K562 (cell line): ENCODE results near the gene UCN. TPM values are rescaled to one million over a fixed set of nuclear protein-coding genes. Genes with fewer than 3 reads are reported as not detected.
A peak's percentile ranks its signal among the peaks of the same experiment; 100 is the strongest.

Source experiments
- ATAC-seq: fragments of 200-7000 bp; cut with Tn5 transposase; 3 replicates; pipeline ENCODE4 v1.9.1; 2020; ENCODE audit warnings: moderate library complexity
- BruUV-seq: library from RNA; stranded (reverse); fragments of 400-500 nt; replicated peaks from 2 replicates; lab custom pipeline; 2021; lab: Mats Ljungman, UMichigan
- CTCF ChIA-PET: fragments of 300-600 bp; formaldehyde crosslinking; extraction: SDS; loops from one replicate; lab custom pipeline; 2021; ENCODE audit warnings: low intra/inter-chr PET ratio; lab: Yijun Ruan, JAX
- POLR2A ChIA-PET: fragments of 300-600, 350-650 bp; sonication (Branson Sonifier 250); formaldehyde crosslinking; extraction: SDS; loops from one replicate; lab custom pipeline; 2021; ENCODE audit warnings: antibody characterized with exemption, inconsistent platforms; lab: Yijun Ruan, JAX
- DNase-seq, 4 experiments: peaks; one replicate each; pipeline versions ENCODE4 v3.0.0 to v3.0.0-alpha.2; 2011 to 2018; ENCODE audit warnings: low spot score in 3 of 4, mixed read lengths in 3 of 4; ENCODE audit errors: extremely low read depth in 1 of 4
- FAIRE-seq: peaks from 2 replicates; lab custom pipeline; 2011; peaks lifted over from hg19 to GRCh38; lab: Jason Lieb, UNC
- H2AFZ ChIP-seq: 2 replicates; pipeline ENCODE4 v1.6.0; 2011; ENCODE audit warnings: low read depth, low read length, control low read depth, inconsistent platforms
- H3K27ac ChIP-seq: fragments of 200-600 bp; 3 replicates; pipeline ENCODE4 v1.8.0; 2011; ENCODE audit warnings: low read depth, mild to moderate bottlenecking, control low read depth, inconsistent platforms, low read length, moderate library complexity, mixed read lengths; ENCODE audit errors: extremely low read depth
- H3K27me3 ChIP-seq, 2 experiments: fragments of 300-600 bp in 1 of 2; 2 replicates in 1 of 2; 3 replicates in 1 of 2; pipeline versions ENCODE4 v1.6.0 to v1.8.0; 2011; ENCODE audit warnings: inconsistent platforms in 2 of 2, low read length in 2 of 2, mild to moderate bottlenecking in 1 of 2, mixed read lengths in 1 of 2, moderate library complexity in 1 of 2; ENCODE audit not compliant: control insufficient read depth in 2 of 2, insufficient read depth in 2 of 2
- H3K36me3 ChIP-seq: fragments of 300-600 bp; 3 replicates; pipeline ENCODE4 v1.8.0; 2011; ENCODE audit warnings: mild to moderate bottlenecking, low read length, inconsistent platforms; ENCODE audit not compliant: control insufficient read depth, insufficient read depth
- H3K4me1 ChIP-seq, 2 experiments: fragments of 200-600 bp in 1 of 2; replicated peaks in 1 of 2; 2 replicates in 1 of 2; 3 replicates in 1 of 2; pipeline versions ENCODE4 v1.5.1 to v1.8.0; 2011; ENCODE audit warnings: inconsistent platforms in 2 of 2, low read length in 2 of 2, mild to moderate bottlenecking in 1 of 2, mixed read lengths in 1 of 2, moderate library complexity in 1 of 2; ENCODE audit not compliant: control insufficient read depth in 2 of 2, insufficient read depth in 2 of 2
- H3K4me2 ChIP-seq: 2 replicates; pipeline ENCODE4 v1.6.1; 2011; ENCODE audit warnings: low read length, control low read depth, inconsistent platforms, mixed read lengths; ENCODE audit not compliant: insufficient read depth
- H3K4me3 ChIP-seq: fragments of 200-600 bp; sonication (generic), shearing (Covaris generic); 2 replicates; pipeline ENCODE4 v1.5.1; 2016; ENCODE audit warnings: control low read depth, inconsistent platforms
- H3K79me2 ChIP-seq: fragments of 200-600 bp; 3 replicates; pipeline ENCODE4 v1.8.0; 2011; ENCODE audit warnings: low read length, inconsistent platforms; ENCODE audit not compliant: control insufficient read depth, insufficient read depth
- H3K9ac ChIP-seq, 2 experiments: 2 replicates each; pipeline versions ENCODE4 v1.6.0 to v1.6.1; 2011; ENCODE audit warnings: low read depth in 2 of 2, low read length in 2 of 2, control low read depth in 1 of 2, inconsistent platforms in 1 of 2, mild to moderate bottlenecking in 1 of 2, mixed read lengths in 1 of 2; ENCODE audit not compliant: insufficient read depth in 1 of 2
- H3K9me1 ChIP-seq: one replicate; pipeline ENCODE4 v1.6.0; 2011; ENCODE audit warnings: inconsistent platforms, mild to moderate bottlenecking, low read length, moderate library complexity; ENCODE audit not compliant: control insufficient read depth, insufficient read depth
- H3K9me3 ChIP-seq: replicated peaks from 2 replicates; pipeline ENCODE4 v1.5.1; 2011; ENCODE audit warnings: low read depth, low read length, inconsistent platforms; ENCODE audit not compliant: control insufficient read depth, insufficient read depth
- H4K20me1 ChIP-seq: replicated peaks from 2 replicates; pipeline ENCODE4 v1.6.1; 2011; ENCODE audit warnings: low read length, inconsistent platforms, mixed read lengths; ENCODE audit not compliant: control insufficient read depth, insufficient read depth
- BHLHE40 ChIP-seq: IDR thresholded peaks from 2 replicates; pipeline ENCODE4 v1.6.1; 2011; ENCODE audit warnings: low read length, improper control_type of control experiment
- FOXP1 ChIP-seq: sonication (generic); formaldehyde crosslinking; IDR thresholded peaks from 2 replicates; pipeline ENCODE4 v1.8.0; 2022; ENCODE audit warnings: mild to moderate bottlenecking, missing genetic modification reagents
- ZBTB33 ChIP-seq: sonication (generic); formaldehyde crosslinking; IDR thresholded peaks from 2 replicates; pipeline ENCODE4 v1.8.1; 2023; ENCODE audit warnings: mild to moderate bottlenecking, missing genetic modification reagents
- WGBS: fragments of 100-300 bp; shearing (Covaris generic); methylation state at CpG from one replicate; pipeline ENCODE4 v1.1.6; 2016; ENCODE audit warnings: low coverage, mixed read lengths; ENCODE audit not compliant: insufficient coverage; ENCODE audit errors: missing lambda C conversion rate; 5-methylcytosine and 5-hydroxymethylcytosine counted together
- in situ Hi-C: fragments of 300-500 bp; cut with MboI; formaldehyde crosslinking; loops from 4 replicates; pipeline ENCODE4 v1.15.0; 2018; ENCODE audit warnings: inconsistent platforms, mixed read lengths
- intact Hi-C: fragments of 100-400 bp; cut with micrococcal nuclease; formaldehyde crosslinking; loops from 2 replicates; pipeline ENCODE4 v1.14.2; 2022
- polyA plus RNA-seq, 8 experiments: library from polyadenylated mRNA; depleted of rRNA in 4 of 8; stranded (reverse) in 5 of 8; unstranded in 3 of 8; fragments of >200 nt; fragmentation: Nextera tagmentation in 2 of 8; fragmentation: Illumina TruSeq in 1 of 8; extraction: Ambion mirVana in 2 of 8; extraction: Trizol in 1 of 8; gene quantifications; 2 replicates each; pipeline versions ENCODE4 v1.2.1 to v1.2.3, GENCODE V29; 2011 to 2014; ENCODE audit warnings: inconsistent platforms in 1 of 8, missing spikeins in 1 of 8
- total RNA-seq, 7 experiments: library from RNA; depleted of rRNA in 6 of 7; stranded (reverse); fragments of >200 nt in 6 of 7; fragmentation: Illumina TruSeq in 2 of 7; extraction: Trizol in 2 of 7; gene quantifications; 2 replicates each; pipeline versions ENCODE4 v1.2.1 to v1.2.3, GENCODE V29; 2011 to 2021; ENCODE audit warnings: low replicate concordance in 1 of 7

Gene UCN
- total and polyA plus RNA-seq, 9 of the 15 experiments (the other 6 are each of a cell fraction or from before 2014, with no cell fraction given): 0.10 to 2.7 (median 0.43) TPM

GRCh38 chr2:27264753-27265535, 43.3 kb downstream of the UCN start:
- BruUV-seq: no TSS peak
- peaks cover 0 to 35% of the 10 kb centered on the region in 2 experiments; a peak in 3 of 5 replicates for H3K4me1 ChIP-seq
- FAIRE-seq: no peak
- H2AFZ ChIP-seq: no peak overlapping the region; the same call in 1 of the 2 replicates
- no peak for ATAC-seq
- no peaks in the 10 kb centered on the region; the same call in 1 of the 2 replicates for H3K9me3 ChIP-seq
- in situ Hi-C loops (no loop called here), intact Hi-C loops (no loop called here)
- TF ChIP-seq FOXP1 (CRISPR knock-in tag) (no peak), BHLHE40 (peak; percentile 56), ZBTB33 (CRISPR knock-in tag) (peak; percentile 76; the same call in 1 of the 2 replicates)
- DNase-seq: no peak
- H3K36me3 ChIP-seq: no peaks in the 10 kb centered on the region
- 74% methylated on average over 43 of the region's 56 CpGs for WGBS
- H3K9me1 ChIP-seq: no peaks in the 10 kb centered on the region
- no peak overlapping the region for H3K4me3 ChIP-seq
- ChIA-PET CTCF (no interaction called here), POLR2A (interaction anchor here (1.2 kb wide), 1 partner anchor 28 kb away, joined by 4 read pairs; no protein-coding TSS in a partner anchor)
- H3K9ac ChIP-seq: no peak overlapping the region
- H3K27ac ChIP-seq: no peak overlapping the region
- H4K20me1 ChIP-seq: no peaks in the 10 kb centered on the region
- peaks cover 33 to 40% of the 10 kb centered on the region in 2 experiments; a peak in 4 of 5 replicates for H3K27me3 ChIP-seq
- H3K79me2 ChIP-seq: no peaks in the 10 kb centered on the region
- H3K4me2 ChIP-seq: no peak overlapping the region
